ENCODE results near the gene EVA1A.

EVA1A gene

GRCh38 chr2:75465317-75465984, 95.3 kb downstream of the EVA1A start:
- Histone ChIP-seq H3K27ac (ENCODE audit: low read length) (no peak overlapping the region), H3K27me3 (ENCODE audit: low read depth, low read length) (no peaks in the 10 kb centered on the region), H3K4me3 (ENCODE audit: low read depth in 1 of 2, low read length in 2 of 2) (no peak overlapping the region), H3K4me1 (ENCODE audit: control insufficient read depth in 1 of 2, insufficient read depth in 2 of 2, low read length in 2 of 2) (no peaks in the 10 kb centered on the region), H3K36me3 (ENCODE audit: control insufficient read depth in 1 of 2, insufficient read depth in 2 of 2, low read length in 2 of 2) (no peaks in the 10 kb centered on the region), H3K9me3 (ENCODE audit: control insufficient read depth in 1 of 2, low read length in 2 of 2) (no peaks in the 10 kb centered on the region)

DNA sequence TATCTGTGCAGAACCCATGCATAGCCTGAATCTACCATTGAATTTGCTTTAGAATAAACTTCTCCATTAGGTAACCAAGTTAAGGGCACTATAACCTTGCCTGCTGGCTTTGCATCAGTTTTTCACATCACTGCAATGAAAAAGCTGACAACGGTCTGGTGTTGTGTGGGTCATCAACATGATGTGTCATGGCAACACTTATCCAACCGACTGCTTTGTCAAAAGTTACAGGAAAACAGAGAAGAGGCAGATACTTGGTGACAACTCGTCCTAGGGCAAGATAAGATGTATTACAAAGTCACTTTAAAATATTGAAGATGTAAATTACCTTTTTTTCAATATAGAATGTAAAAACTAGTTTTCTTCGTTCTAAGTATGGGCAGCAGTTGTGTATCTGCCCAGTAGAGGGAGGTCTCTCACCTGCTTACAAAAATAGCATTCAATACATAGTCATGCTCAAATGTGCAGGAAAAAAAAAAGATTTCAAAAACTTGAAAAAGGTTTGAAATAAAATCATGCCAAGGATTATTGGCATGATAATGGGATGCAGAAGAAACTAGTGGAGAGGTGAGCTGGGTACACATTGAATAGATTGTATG, 96.3 kb downstream of the EVA1A start:
- Histone ChIP-seq H3K27me3 (ENCODE audit: low read depth, low read length) (no peaks in the 10 kb centered on the region), H3K27ac (ENCODE audit: low read length) (no peak overlapping the region), H3K4me1 (ENCODE audit: control insufficient read depth in 1 of 2, insufficient read depth in 2 of 2, low read length in 2 of 2) (no peaks in the 10 kb centered on the region), H3K4me3 (ENCODE audit: low read depth in 1 of 2, low read length in 2 of 2) (no peak overlapping the region), H3K36me3 (ENCODE audit: control insufficient read depth in 1 of 2, insufficient read depth in 2 of 2, low read length in 2 of 2) (no peaks in the 10 kb centered on the region), H3K9me3 (ENCODE audit: control insufficient read depth in 1 of 2, low read length in 2 of 2) (no peaks in the 10 kb centered on the region)

- Histone ChIP-seq H3K4me1 (ENCODE audit: control insufficient read depth in 1 of 2, insufficient read depth in 2 of 2, low read length in 2 of 2) (no peaks in the 10 kb centered on the region), H3K27me3 (ENCODE audit: low read depth, low read length) (no peaks in the 10 kb centered on the region), H3K9me3 (ENCODE audit: control insufficient read depth in 1 of 2, low read length in 2 of 2) (no peaks in the 10 kb centered on the region), H3K36me3 (ENCODE audit: control insufficient read depth in 1 of 2, insufficient read depth in 2 of 2, low read length in 2 of 2) (no peaks in the 10 kb centered on the region), H3K4me3 (ENCODE audit: low read depth in 1 of 2, low read length in 2 of 2) (no peak overlapping the region), H3K27ac (ENCODE audit: low read length) (no peak overlapping the region)
Measured at GRCh38 chr2:75462721-75463120, 98.0 kb downstream of the EVA1A start.

- Histone ChIP-seq H3K9me3 (ENCODE audit: control insufficient read depth in 1 of 2, low read length in 2 of 2) (no peaks in the 10 kb centered on the region), H3K27ac (ENCODE audit: low read length) (no peak overlapping the region), H3K4me3 (ENCODE audit: low read depth in 1 of 2, low read length in 2 of 2) (no peak overlapping the region), H3K4me1 (ENCODE audit: control insufficient read depth in 1 of 2, insufficient read depth in 2 of 2, low read length in 2 of 2) (no peaks in the 10 kb centered on the region), H3K27me3 (ENCODE audit: low read depth, low read length) (no peaks in the 10 kb centered on the region), H3K36me3 (ENCODE audit: control insufficient read depth in 1 of 2, insufficient read depth in 2 of 2, low read length in 2 of 2) (no peaks in the 10 kb centered on the region)
Measured at GRCh38 chr2:75462206-75462605, 98.5 kb downstream of the EVA1A start.

- Histone ChIP-seq H3K4me3 (ENCODE audit: low read depth in 1 of 2, low read length in 2 of 2) (no peak overlapping the region), H3K27ac (ENCODE audit: low read length) (no peak overlapping the region), H3K27me3 (ENCODE audit: low read depth, low read length) (no peaks in the 10 kb centered on the region), H3K36me3 (ENCODE audit: control insufficient read depth in 1 of 2, insufficient read depth in 2 of 2, low read length in 2 of 2) (no peaks in the 10 kb centered on the region), H3K9me3 (ENCODE audit: control insufficient read depth in 1 of 2, low read length in 2 of 2) (no peaks in the 10 kb centered on the region), H3K4me1 (ENCODE audit: control insufficient read depth in 1 of 2, insufficient read depth in 2 of 2, low read length in 2 of 2) (no peaks in the 10 kb centered on the region)
Measured at GRCh38 chr2:75460630-75461029, 100.1 kb downstream of the EVA1A start.

- Histone ChIP-seq H3K4me3 (ENCODE audit: low read depth in 1 of 2, low read length in 2 of 2) (no peak overlapping the region), H3K27me3 (ENCODE audit: low read depth, low read length) (no peaks in the 10 kb centered on the region), H3K4me1 (ENCODE audit: control insufficient read depth in 1 of 2, insufficient read depth in 2 of 2, low read length in 2 of 2) (no peaks in the 10 kb centered on the region), H3K27ac (ENCODE audit: low read length) (no peak overlapping the region), H3K9me3 (ENCODE audit: control insufficient read depth in 1 of 2, low read length in 2 of 2) (no peaks in the 10 kb centered on the region), H3K36me3 (ENCODE audit: control insufficient read depth in 1 of 2, insufficient read depth in 2 of 2, low read length in 2 of 2) (no peaks in the 10 kb centered on the region)
Measured at GRCh38 chr2:75459565-75460310, 101.0 kb downstream of the EVA1A start.

GRCh38 chr2:75458201-75458600, 102.5 kb downstream of the EVA1A start:
- Histone ChIP-seq H3K4me1 (ENCODE audit: control insufficient read depth in 1 of 2, insufficient read depth in 2 of 2, low read length in 2 of 2) (no peaks in the 10 kb centered on the region), H3K4me3 (ENCODE audit: low read depth in 1 of 2, low read length in 2 of 2) (no peak overlapping the region), H3K9me3 (ENCODE audit: control insufficient read depth in 1 of 2, low read length in 2 of 2) (no peaks in the 10 kb centered on the region), H3K36me3 (ENCODE audit: control insufficient read depth in 1 of 2, insufficient read depth in 2 of 2, low read length in 2 of 2) (no peaks in the 10 kb centered on the region), H3K27ac (ENCODE audit: low read length) (no peak overlapping the region), H3K27me3 (ENCODE audit: low read depth, low read length) (no peaks in the 10 kb centered on the region)

- Histone ChIP-seq H3K27me3 (ENCODE audit: low read depth, low read length) (no peaks in the 10 kb centered on the region), H3K36me3 (ENCODE audit: control insufficient read depth in 1 of 2, insufficient read depth in 2 of 2, low read length in 2 of 2) (no peaks in the 10 kb centered on the region), H3K27ac (ENCODE audit: low read length) (no peak overlapping the region), H3K4me3 (ENCODE audit: low read depth in 1 of 2, low read length in 2 of 2) (no peak overlapping the region), H3K9me3 (ENCODE audit: control insufficient read depth in 1 of 2, low read length in 2 of 2) (no peaks in the 10 kb centered on the region), H3K4me1 (ENCODE audit: control insufficient read depth in 1 of 2, insufficient read depth in 2 of 2, low read length in 2 of 2) (no peaks in the 10 kb centered on the region)
Measured at GRCh38 chr2:75456825-75457224, 103.9 kb downstream of the EVA1A start.

DNA sequence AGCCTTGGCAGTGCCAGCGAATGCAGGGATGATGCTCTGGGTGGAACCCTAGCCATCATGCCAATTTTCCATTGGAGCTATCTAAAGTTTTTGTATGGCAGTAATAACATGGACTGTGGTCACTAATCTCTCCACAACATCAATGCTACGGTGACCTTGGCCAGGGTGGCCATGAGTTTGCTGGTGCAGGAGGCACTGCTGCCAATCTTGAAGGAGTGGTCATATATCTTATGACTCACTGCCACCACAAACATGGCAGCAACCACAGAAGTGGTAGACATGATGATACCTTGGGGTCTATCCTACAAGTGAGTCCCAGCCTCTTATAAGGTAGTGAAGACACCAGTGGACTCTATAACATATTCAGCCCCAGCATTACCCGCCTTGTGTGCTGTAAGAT, 104.6 kb downstream of the EVA1A start:
- H3K36me3 ChIP-seq (ENCODE audit: control insufficient read depth in 1 of 2, insufficient read depth in 2 of 2, low read length in 2 of 2): no peaks in the 10 kb centered on the region
- H3K27ac ChIP-seq (ENCODE audit: low read length): no peak overlapping the region
- H3K4me3 ChIP-seq (ENCODE audit: low read depth in 1 of 2, low read length in 2 of 2): no peak overlapping the region
- H3K4me1 ChIP-seq (ENCODE audit: control insufficient read depth in 1 of 2, insufficient read depth in 2 of 2, low read length in 2 of 2): no peaks in the 10 kb centered on the region
- no peaks in the 10 kb centered on the region for H3K27me3 ChIP-seq (ENCODE audit: low read depth, low read length)
- H3K9me3 ChIP-seq (ENCODE audit: control insufficient read depth in 1 of 2, low read length in 2 of 2): no peaks in the 10 kb centered on the region

- Histone ChIP-seq H3K4me3 (ENCODE audit: low read depth in 1 of 2, low read length in 2 of 2) (no peak overlapping the region), H3K4me1 (ENCODE audit: control insufficient read depth in 1 of 2, insufficient read depth in 2 of 2, low read length in 2 of 2) (no peaks in the 10 kb centered on the region), H3K9me3 (ENCODE audit: control insufficient read depth in 1 of 2, low read length in 2 of 2) (no peaks in the 10 kb centered on the region), H3K27me3 (ENCODE audit: low read depth, low read length) (no peaks in the 10 kb centered on the region), H3K27ac (ENCODE audit: low read length) (no peak overlapping the region), H3K36me3 (ENCODE audit: control insufficient read depth in 1 of 2, insufficient read depth in 2 of 2, low read length in 2 of 2) (no peaks in the 10 kb centered on the region)
Measured at GRCh38 chr2:75454241-75454620, 106.5 kb downstream of the EVA1A start.

DNA sequence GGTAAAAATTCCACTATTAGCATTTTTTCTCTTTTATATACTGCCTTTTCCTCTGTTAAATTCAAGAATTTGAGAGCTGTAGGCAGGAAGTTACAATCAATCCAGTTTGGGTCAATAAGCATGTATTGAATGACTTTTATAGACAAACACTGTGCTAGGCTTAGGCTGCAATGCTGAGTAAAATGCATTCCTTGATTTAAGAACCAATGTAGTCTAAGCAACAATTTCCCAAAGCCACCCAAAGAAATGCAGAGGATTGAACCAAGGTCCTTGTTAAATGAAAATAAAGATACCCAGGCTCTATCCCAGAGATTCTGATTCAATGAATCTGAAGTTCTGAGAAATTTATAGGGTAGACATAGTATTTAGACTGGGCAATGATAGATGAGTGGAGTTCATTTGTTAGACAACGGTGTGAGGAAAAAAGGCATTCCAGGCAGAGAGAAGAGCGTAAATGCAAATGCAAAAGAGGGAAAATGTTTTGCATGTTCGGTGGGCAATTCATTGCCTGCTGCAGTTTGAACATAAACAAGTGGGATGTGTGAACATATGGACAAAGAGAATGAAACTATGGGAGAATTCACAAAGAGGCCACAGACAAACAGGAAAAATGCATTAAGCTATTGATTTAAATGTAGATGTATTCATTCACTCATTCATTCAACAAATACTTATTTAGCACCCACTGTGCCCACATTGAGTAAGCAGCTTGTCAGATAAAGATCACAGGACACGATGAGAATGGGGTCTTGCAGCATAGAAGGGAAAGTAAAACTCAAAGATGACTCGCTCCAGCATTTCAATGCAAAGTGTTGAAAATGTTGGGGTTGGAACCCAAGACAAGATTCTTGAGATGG, 107.1 kb downstream of the EVA1A start:
- Histone ChIP-seq H3K27ac (ENCODE audit: low read length) (no peak overlapping the region), H3K4me3 (ENCODE audit: low read depth in 1 of 2, low read length in 2 of 2) (no peak overlapping the region), H3K36me3 (ENCODE audit: control insufficient read depth in 1 of 2, insufficient read depth in 2 of 2, low read length in 2 of 2) (no peaks in the 10 kb centered on the region), H3K9me3 (ENCODE audit: control insufficient read depth in 1 of 2, low read length in 2 of 2) (no peaks in the 10 kb centered on the region), H3K4me1 (ENCODE audit: control insufficient read depth in 1 of 2, insufficient read depth in 2 of 2, low read length in 2 of 2) (no peaks in the 10 kb centered on the region), H3K27me3 (ENCODE audit: low read depth, low read length) (no peaks in the 10 kb centered on the region)
